Measurements from ENCODE around the gene ERC2. TPM values are rescaled to one million over a fixed set of nuclear protein-coding genes. Genes with fewer than 3 reads are reported as not detected.

The ERC2 gene
- total and polyA plus RNA-seq, 8 donors: 1.2 to 4.8 (median 2.3) TPM

DNA sequence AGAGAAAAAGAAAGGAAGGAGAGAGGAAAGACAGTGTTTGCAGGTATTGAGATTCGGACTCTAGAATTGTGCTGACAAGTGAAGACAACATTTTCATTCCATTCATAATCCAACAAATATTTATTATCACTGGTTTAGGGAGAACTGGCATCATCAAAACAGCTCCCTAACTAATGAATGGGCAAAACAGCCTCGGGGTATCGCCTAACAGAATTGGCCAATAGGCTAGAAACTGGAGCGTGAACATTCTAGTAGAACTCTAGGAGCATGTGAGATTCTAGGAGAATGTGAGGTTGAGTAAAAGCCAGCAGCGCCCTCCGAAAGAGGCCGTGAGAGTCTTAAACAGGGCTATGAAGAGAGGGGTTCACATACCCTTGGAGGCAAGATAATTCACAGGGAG, 759.3 kb downstream of the ERC2 start:
- intact Hi-C loops (cut with DNase I): no loop called here
- H3K27me3 ChIP-seq: no peaks in the 10 kb centered on the region
- DNase-seq (no peak), FAIRE-seq (no peak), ATAC-seq (no peak)
- no peaks in the 10 kb centered on the region for H3K36me3 ChIP-seq
- no peaks in the 10 kb centered on the region for H3K9me3 ChIP-seq
- H3K27ac ChIP-seq: no peak overlapping the region
- no peaks in the 10 kb centered on the region for H3K4me1 ChIP-seq
- TF ChIP-seq, protein P1, sequence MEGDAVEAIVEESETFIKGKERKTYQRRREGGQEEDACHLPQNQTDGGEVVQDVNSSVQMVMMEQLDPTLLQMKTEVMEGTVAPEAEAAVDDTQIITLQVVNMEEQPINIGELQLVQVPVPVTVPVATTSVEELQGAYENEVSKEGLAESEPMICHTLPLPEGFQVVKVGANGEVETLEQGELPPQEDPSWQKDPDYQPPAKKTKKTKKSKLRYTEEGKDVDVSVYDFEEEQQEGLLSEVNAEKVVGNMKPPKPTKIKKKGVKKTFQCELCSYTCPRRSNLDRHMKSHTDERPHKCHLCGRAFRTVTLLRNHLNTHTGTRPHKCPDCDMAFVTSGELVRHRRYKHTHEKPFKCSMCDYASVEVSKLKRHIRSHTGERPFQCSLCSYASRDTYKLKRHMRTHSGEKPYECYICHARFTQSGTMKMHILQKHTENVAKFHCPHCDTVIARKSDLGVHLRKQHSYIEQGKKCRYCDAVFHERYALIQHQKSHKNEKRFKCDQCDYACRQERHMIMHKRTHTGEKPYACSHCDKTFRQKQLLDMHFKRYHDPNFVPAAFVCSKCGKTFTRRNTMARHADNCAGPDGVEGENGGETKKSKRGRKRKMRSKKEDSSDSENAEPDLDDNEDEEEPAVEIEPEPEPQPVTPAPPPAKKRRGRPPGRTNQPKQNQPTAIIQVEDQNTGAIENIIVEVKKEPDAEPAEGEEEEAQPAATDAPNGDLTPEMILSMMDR (IDR thresholded peaks at IDR 0.05): no peak
- WGBS, 2 donors: 94 to 96% methylated on average over 7 of the region's 7 CpGs
- no peak overlapping the region for H3K4me3 ChIP-seq

DNA sequence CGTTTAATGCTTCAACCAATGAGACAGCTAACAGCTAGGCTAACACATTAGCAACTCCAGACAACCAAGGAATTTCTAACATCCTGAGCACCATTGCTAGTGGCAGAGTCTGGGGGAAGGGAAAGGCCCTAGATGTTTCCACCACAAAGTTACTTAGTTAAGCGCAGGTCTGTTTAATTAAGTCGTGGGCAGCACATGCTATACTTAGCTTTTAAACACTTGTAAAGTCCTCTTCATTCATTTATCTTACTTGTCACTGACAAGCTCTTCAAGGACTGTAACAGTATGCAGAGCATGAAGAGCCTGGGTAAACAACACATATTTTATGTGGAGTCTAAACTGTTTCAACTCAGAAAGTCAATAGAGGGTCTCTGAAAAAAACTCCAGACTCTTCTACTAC, 760.0 kb downstream of the ERC2 start:
- FAIRE-seq: no peak
- Histone ChIP-seq H3K27ac (no peak overlapping the region), H3K27me3 (no peaks in the 10 kb centered on the region), H3K9me3 (no peaks in the 10 kb centered on the region), H3K4me3 (no peak overlapping the region), H3K4me1 (no peaks in the 10 kb centered on the region), H3K36me3 (no peaks in the 10 kb centered on the region)
- WGBS, 2 donors: 54 to 57% methylated on average over 3 of the region's 3 CpGs
- TF ChIP-seq, protein P1 (IDR thresholded peaks at IDR 0.05): no peak
- intact Hi-C loops (cut with DNase I): no loop called here
- ATAC-seq: no peak
- no peak for DNase-seq

DNA sequence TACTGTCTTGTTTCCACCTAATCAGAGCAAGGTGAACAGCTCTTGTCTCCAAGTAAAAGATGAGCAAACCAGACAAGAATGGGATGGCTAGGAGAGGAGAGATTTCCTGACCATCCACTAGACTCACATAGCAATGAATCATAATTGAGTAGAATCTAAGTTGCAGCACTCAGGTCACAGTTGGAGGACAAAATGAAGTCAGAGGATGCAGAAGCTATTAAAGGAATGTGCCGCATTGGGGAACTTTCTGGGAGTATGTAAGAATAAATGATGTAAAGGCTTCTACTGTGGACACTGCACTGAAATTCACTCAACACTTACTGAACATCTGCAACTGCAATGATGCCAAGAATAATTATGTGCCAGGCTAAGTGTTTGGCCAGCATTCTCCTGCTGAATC, 763.7 kb downstream of the ERC2 start:
- H3K27ac ChIP-seq: no peak overlapping the region
- H3K4me1 ChIP-seq: no peaks in the 10 kb centered on the region
- DNase-seq (no peak), FAIRE-seq (no peak), ATAC-seq (no peak)
- 6 to 86% methylated on average over 1 of the region's 1 CpG for WGBS, 2 donors
- H3K4me3 ChIP-seq: no peak overlapping the region
- no peaks in the 10 kb centered on the region for H3K9me3 ChIP-seq
- no peaks in the 10 kb centered on the region for H3K27me3 ChIP-seq
- H3K36me3 ChIP-seq: no peaks in the 10 kb centered on the region
- intact Hi-C loops (cut with DNase I): no loop called here
- TF ChIP-seq, protein P1 (IDR thresholded peaks at IDR 0.05): no peak

- TF ChIP-seq, protein P1 (IDR thresholded peaks at IDR 0.05): no peak
- no peaks in the 10 kb centered on the region for H3K4me1 ChIP-seq
- DNase-seq: no peak
- no peak overlapping the region for H3K4me3 ChIP-seq
- no peak for FAIRE-seq
- WGBS, 2 donors: 90 to 96% methylated on average over 6 of the region's 6 CpGs
- H3K36me3 ChIP-seq: no peaks in the 10 kb centered on the region
- no peaks in the 10 kb centered on the region for H3K9me3 ChIP-seq
- no peak for ATAC-seq
- intact Hi-C loops (cut with DNase I): no loop called here
- no peaks in the 10 kb centered on the region for H3K27me3 ChIP-seq
- H3K27ac ChIP-seq: no peak overlapping the region
These were observed 765.4 kb downstream of the ERC2 start for GRCh38 chr3:55702822-55703221.

- no peaks in the 10 kb centered on the region for H3K36me3 ChIP-seq
- H3K9me3 ChIP-seq: no peaks in the 10 kb centered on the region
- no peaks in the 10 kb centered on the region for H3K4me1 ChIP-seq
- WGBS, 2 donors: 68 to 72% methylated on average over 3 of the region's 3 CpGs
- DNase-seq (no peak), ATAC-seq (no peak), FAIRE-seq (no peak)
- no peak overlapping the region for H3K4me3 ChIP-seq
- TF ChIP-seq, protein P1 (IDR thresholded peaks at IDR 0.05): no peak
- intact Hi-C loops (cut with DNase I): no loop called here
- no peaks in the 10 kb centered on the region for H3K27me3 ChIP-seq
- H3K27ac ChIP-seq: no peak overlapping the region
These were observed 766.3 kb downstream of the ERC2 start for GRCh38 chr3:55701997-55702396.
